HG03378 (cell line): Measurements from ENCODE around the gene FAM107B.

Source experiments
- ATAC-seq: cut with Tn5 transposase; IDR thresholded peaks from one replicate; pipeline ENCODE4 v1.9.1; 2021; ENCODE audit warnings: mild to moderate bottlenecking, moderate library complexity; ENCODE audit not compliant: unreplicated experiment

FAM107B gene

DNA sequence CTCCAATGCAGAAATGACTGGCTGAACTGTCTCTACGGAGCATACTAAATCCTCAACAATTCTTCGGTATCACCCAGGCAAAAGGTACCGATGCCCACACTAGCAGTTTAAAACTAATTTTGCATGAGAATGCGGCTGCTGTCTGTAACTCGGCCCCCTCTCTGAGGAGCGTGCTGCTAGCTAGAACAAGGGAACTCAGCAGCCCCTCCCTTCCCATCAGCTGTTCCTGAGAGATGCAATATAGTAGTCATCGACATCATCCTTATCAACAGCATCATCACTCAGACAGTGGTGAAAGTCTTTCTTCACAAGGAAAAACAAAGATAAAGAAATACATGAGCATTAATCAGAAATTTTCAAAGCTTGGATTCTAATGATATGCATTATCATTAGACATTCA lies 254.9 kb downstream of the FAM107B start:
- ATAC-seq: no peak

DNA sequence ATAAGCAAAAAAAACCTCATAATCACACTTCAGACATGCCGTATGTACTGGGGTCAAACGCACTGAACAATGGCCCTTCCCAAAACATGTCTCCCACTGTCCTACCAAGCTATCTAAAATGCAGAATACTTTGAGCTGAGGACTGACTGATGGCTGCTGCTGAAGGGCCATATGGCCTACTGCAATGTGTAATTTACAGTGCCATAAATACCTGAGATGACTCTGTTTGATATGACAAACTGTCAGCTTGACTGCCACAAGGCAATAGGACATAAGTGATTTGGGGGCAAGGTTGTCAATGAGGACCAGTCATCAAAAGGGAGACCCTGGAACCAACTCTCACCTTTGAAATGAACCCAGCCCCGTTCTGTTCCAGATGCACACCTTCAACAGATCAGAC lies 256.5 kb downstream of the FAM107B start:
- no peak for ATAC-seq

- ATAC-seq: no peak
Measured at GRCh38 chr10:14513123-14513522, 261.6 kb downstream of the FAM107B start.

DNA sequence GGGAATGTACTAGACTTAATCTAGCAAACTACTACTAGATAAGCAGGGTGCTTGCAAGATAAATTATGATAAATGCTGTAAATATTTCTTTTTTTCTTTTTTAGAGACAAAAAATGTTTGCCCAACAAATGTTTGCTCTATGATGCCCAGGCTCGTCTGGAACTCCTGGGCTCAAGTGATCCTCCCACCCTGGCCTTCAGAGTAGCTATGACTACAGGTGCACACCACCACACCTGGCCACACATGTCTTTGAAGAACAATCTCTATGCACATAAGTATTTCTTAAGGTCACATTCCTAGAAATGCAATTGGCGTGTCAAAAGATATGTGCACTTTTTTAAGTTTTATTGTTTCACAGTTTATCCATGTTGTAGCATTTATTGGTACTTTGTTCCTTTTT lies 264.4 kb downstream of the FAM107B start:
- no peak for ATAC-seq

- ATAC-seq: no peak
Measured at GRCh38 chr10:14508725-14509124, 266.0 kb downstream of the FAM107B start.

GRCh38 chr10:14507781-14508180 lies 266.9 kb downstream of the FAM107B start:
- no peak for ATAC-seq

DNA sequence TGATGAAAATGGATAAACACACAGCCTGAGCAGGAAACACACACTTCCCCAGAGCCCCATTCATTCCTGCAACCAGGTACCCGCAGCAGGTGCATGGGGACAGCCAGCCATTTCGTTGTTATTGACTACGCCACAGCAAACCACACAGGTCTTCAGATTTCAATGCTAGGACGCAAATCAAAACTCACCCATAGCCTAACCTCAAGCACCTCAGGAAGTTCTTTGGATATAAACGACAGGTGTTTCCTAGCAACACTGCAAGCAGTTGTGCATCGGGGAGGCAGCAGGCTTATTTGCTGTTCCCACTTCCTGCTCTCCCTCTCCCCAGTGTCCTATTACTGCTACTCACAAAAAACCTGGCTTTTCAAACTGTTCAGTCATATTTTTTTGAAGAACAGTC lies 267.5 kb downstream of the FAM107B start:
- ATAC-seq: no peak

- no peak for ATAC-seq
Measured at GRCh38 chr10:14502431-14502830, 272.3 kb downstream of the FAM107B start.

DNA sequence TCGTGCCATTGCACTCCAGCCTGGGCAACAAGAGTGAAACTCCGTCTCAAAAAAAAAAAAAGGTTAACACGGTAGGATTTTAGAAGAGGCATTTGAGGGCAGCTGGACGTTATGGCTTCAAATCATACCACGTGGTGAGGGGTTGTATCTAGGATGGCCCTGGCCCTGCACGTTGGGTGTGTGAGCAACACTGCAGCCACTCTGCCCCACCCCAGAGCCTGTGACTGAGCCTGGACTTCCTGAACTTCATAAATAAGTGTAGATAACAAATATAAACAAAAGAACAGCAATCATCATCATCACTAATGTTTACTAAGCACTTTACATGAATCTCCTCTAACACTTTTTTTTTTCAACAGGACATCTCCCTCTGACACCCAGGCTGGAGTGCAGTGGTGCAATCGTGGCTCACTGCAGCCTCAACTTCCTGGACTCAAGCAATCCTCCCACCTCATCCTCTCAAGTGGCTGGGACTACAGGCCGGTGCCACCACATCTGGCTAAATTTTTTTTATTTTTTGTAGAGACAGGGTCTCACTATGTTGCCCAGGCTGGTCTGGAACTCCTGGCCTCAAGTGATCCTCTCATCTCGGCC lies 274.4 kb downstream of the FAM107B start:
- ATAC-seq: no peak

GRCh38 chr10:14499601-14499904 lies 275.1 kb downstream of the FAM107B start:
- ATAC-seq: no peak

DNA sequence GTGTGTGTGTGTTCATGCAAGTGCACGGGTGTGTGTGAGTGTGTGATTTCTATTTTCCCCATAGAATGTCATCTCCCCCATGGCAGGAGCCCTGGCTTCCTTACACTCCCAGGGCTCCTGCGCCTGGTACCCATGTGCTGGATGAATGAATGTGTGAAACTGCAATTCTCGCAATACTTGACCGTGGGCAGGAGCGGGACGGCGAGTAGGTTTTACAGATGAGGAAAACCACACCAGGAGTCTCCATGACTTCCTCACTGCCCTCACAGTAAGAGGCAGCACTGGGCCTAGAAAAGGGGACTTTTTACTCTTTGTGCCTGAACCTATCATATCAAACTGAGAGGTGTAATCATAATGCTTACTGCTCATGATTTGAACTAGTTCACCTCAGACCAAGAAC lies 276.4 kb downstream of the FAM107B start:
- ATAC-seq: no peak

DNA sequence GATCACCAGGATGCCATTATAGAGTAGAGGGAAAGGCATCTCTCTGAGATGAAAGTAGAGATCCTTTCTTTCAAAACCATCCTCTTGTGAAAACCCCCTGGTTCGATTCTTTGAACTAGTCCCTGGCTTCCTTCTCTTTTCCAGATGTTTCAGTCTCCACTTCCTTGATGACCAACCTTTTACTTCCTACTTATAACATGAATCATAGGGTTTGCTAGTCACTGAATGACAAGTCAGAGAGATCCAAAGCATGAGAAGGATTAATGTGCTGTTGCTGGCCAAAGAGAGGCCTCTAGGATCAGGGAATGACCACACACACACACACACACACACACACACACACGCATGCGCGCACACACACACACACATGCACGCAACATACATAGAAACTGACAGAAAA lies 282.9 kb downstream of the FAM107B start:
- ATAC-seq: no peak

GRCh38 chr10:14489522-14490177 lies 285.0 kb downstream of the FAM107B start:
- ATAC-seq: no peak

GRCh38 chr10:14487488-14487883 lies 287.2 kb downstream of the FAM107B start:
- no peak for ATAC-seq

DNA sequence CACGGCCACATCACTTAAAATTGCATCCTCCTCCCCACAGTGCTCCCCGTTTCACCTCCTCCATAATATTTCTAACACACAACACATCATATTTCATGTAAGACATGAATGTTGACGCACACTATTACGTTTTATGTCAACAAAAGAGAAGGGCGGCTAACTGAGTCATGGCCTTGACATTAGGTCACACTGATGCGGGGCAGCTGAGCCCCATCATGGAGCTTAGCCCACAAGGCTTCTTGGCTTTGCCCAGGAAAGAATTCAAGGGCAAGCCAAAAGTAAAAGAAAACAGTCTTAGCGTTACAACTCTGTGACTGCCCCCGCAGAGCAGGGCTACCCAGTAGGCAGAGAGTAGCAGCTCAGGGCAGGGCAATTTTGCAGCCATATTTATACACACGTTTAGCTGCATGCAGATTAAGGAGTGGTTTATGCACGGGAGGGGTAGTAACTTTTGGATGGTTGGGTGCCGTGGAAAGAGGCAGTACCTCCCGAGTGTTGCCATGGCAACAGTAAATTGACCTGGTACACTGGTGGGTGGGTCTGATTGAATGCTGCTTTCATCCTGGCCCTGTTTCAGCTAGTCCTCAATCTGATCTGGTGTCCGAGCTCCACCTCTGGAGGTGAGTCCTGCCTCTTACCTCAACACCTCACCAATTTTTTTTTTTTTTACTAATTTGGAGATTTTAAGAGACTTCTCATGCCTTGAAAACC lies 287.8 kb downstream of the FAM107B start:
- no peak for ATAC-seq

- ATAC-seq: no peak
Measured at GRCh38 chr10:14485986-14486385, 288.7 kb downstream of the FAM107B start.

GRCh38 chr10:14483417-14483816 lies 291.3 kb downstream of the FAM107B start:
- ATAC-seq: no peak

- ATAC-seq: no peak
Measured at GRCh38 chr10:14481752-14482151, 292.9 kb downstream of the FAM107B start.

- ATAC-seq: no peak
Measured at GRCh38 chr10:14481014-14481413, 293.7 kb downstream of the FAM107B start.

DNA sequence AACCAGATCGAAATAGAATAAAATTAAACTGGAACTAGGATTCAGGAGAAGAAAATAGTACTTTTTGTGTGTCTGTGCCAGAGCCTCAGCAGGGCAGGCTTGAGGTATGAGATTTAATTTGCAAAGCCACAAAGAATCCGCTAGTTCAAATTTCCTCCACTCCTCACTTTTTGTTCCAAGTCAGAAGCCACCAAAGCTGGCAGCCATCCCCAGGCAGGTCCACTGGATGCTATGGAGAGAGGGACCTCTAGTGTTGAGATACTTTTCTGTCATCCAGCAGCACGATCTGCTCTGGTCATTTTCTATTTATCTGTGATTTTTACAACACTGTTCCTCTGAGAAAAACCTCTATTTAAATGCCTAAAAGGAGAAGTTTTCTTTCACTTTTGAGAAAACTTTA lies 296.1 kb downstream of the FAM107B start:
- ATAC-seq: no peak

DNA sequence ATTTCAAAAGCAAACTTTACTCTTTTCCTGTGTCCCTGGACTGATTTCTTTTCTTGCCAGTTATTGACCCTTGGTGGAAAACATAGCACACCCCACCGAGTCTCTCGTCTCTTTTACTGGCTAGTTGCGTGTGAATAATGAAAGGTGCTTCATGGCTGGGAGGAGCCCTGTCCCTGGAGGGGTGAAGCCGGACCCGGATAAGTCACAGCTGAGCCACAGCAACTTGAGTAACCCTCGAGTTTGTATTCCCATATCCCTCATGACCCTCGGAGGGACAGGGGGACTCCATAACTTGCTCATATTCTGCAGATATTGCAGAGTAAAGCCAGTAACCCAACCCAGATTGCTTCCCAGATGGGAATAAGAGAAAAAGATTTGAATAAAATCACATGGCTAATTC lies 296.5 kb downstream of the FAM107B start:
- no peak for ATAC-seq

DNA sequence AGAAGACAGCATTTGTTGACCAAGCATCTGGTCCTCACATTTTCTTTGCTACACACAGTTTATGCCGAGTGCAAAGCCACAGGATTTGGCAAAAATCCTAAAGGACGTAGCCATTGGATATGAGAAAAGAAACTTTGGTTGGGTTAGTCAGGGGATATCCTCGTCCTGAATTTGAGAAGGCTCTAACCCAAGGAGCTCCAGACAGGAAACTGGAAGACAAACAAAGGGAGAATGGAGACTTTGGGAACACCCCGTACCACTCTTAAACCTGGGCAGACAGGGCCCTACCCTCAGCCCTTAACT lies 297.3 kb downstream of the FAM107B start:
- no peak for ATAC-seq
